ENCODE data around the gene MAPK8IP1.

MAPK8IP1 gene

GRCh38 chr11:45846974-45847910, 38.2 kb upstream of the MAPK8IP1 start, which contains the start of gene CRY2:
CRY2 (plus strand) TSS chr11:45847475; CDS start chr11:45847491, 16 bp downstream.
- POLR2A ChIA-PET, result interaction anchor here (0.5 to 1.6 kb wide), 6 partner anchors 9 to 445 kb away, joined by 3 to 10 read pairs (median 4); partner anchors contain the start of gene PEX16
- peak within 1 kb of the TSS; percentile 95 for H3K4me3 ChIP-seq (ENCODE audit: low read depth, low read length)
- DNase-seq (ENCODE audit: low read depth, low spot score), result peak; percentile 93
- CTCF ChIA-PET, result interaction anchor here (0.7 to 6.7 kb wide), 6 partner anchors 11 to 159 kb away, joined by 3 to 118 read pairs (median 26); no protein-coding TSS in a partner anchor
- no peak for TF ChIP-seq CTCF (IDR thresholded peaks at IDR 0.05; ENCODE audit: insufficient read depth, low read length, missing control alignments)

- TF ChIP-seq CTCF (IDR thresholded peaks at IDR 0.05; ENCODE audit: insufficient read depth, low read length, missing control alignments), result peak; percentile 24
- no peak for DNase-seq (ENCODE audit: low read depth, low spot score)
- ChIA-PET POLR2A (interaction anchor here (0.6 to 1.6 kb wide), 3 partner anchors 10 to 392 kb away, joined by 3 to 10 read pairs (median 8); no protein-coding TSS in a partner anchor), CTCF (interaction anchor here (0.7 kb wide), 1 partner anchor 10 kb away, joined by 3 read pairs; no protein-coding TSS in a partner anchor)
- H3K4me3 ChIP-seq (ENCODE audit: low read depth, low read length), result peak overlapping the region; percentile 95
Observed at GRCh38 chr11:45847911-45848316, 37.5 kb upstream of the MAPK8IP1 start.

- DNase-seq (ENCODE audit: low read depth, low spot score), result no peak
- POLR2A ChIA-PET, result interaction anchor here (0.6 kb wide), 1 partner anchor 391 kb away, joined by 3 read pairs; no protein-coding TSS in a partner anchor
- TF ChIP-seq CTCF (IDR thresholded peaks at IDR 0.05; ENCODE audit: insufficient read depth, low read length, missing control alignments), result no peak
- peak overlapping the region; percentile 95 for H3K4me3 ChIP-seq (ENCODE audit: low read depth, low read length)
- CTCF ChIA-PET, result no interaction called here
Observed at GRCh38 chr11:45848654-45849081, 36.8 kb upstream of the MAPK8IP1 start.

- ChIA-PET CTCF (interaction anchor here (0.6 to 2.7 kb wide), 4 partner anchors 8 to 46 kb away, joined by 3 to 14 read pairs (median 3); no protein-coding TSS in a partner anchor), POLR2A (no interaction called here)
- no peak for TF ChIP-seq CTCF (IDR thresholded peaks at IDR 0.05; ENCODE audit: insufficient read depth, low read length, missing control alignments)
- no peak overlapping the region for H3K4me3 ChIP-seq (ENCODE audit: low read depth, low read length)
- no peak for DNase-seq (ENCODE audit: low read depth, low spot score)
Observed at GRCh38 chr11:45850446-45850845, 35.0 kb upstream of the MAPK8IP1 start.

GRCh38 chr11:45851228-45851627, 34.2 kb upstream of the MAPK8IP1 start:
- no peak for DNase-seq (ENCODE audit: low read depth, low spot score)
- ChIA-PET CTCF (interaction anchor here (1.0 to 2.7 kb wide), 3 partner anchors 9 to 47 kb away, joined by 3 to 14 read pairs (median 5); no protein-coding TSS in a partner anchor), POLR2A (no interaction called here)
- TF ChIP-seq CTCF (IDR thresholded peaks at IDR 0.05; ENCODE audit: insufficient read depth, low read length, missing control alignments), result no peak
- H3K4me3 ChIP-seq (ENCODE audit: low read depth, low read length), result no peak overlapping the region

Data from AG04449 (cell line).